GM13976 (cell line): Measurements from ENCODE around the gene PDHX.

ENCODE experiments used
- DNase-seq: peaks from one replicate; pipeline ENCODE4 v3.0.0; 2012; ENCODE audit warnings: low spot score
- CTCF ChIP-seq: IDR thresholded peaks from 2 replicates; pipeline ENCODE4 v1.5.1; 2012; ENCODE audit warnings: borderline replicate concordance, mild to moderate bottlenecking; ENCODE audit not compliant: insufficient read depth; ENCODE audit errors: extremely low read depth, missing control alignments, control extremely low read depth
- in situ Hi-C: fragments of 300-500 bp; cut with MboI; formaldehyde crosslinking; loops from one replicate; pipeline ENCODE4 v1.12.0; 2022; ENCODE audit warnings: low sequenced_read_pairs, mixed read lengths, inconsistent platforms; ENCODE audit not compliant: unreplicated experiment

PDHX gene

GRCh38 chr11:34978236-34979191 lies 62.1 kb downstream of the PDHX start:
- in situ Hi-C loops: no loop called here
- no peak for DNase-seq
- TF ChIP-seq CTCF: no peak

- TF ChIP-seq CTCF: no peak
- no peak for DNase-seq
- in situ Hi-C loops: no loop called here
These were observed 68.1 kb downstream of the PDHX start for GRCh38 chr11:34984514-34984913.

GRCh38 chr11:34986883-34987520 lies 70.6 kb downstream of the PDHX start:
- in situ Hi-C loops: no loop called here
- no peak for TF ChIP-seq CTCF
- DNase-seq: no peak

GRCh38 chr11:34987617-34988016 lies 71.2 kb downstream of the PDHX start:
- DNase-seq: no peak
- no peak for TF ChIP-seq CTCF
- in situ Hi-C loops: no loop called here

- DNase-seq: peak; percentile 20
- in situ Hi-C loops: no loop called here
- TF ChIP-seq CTCF: no peak
These were observed 72.2 kb downstream of the PDHX start for GRCh38 chr11:34988294-34989255.

- no peak for DNase-seq
- no peak for TF ChIP-seq CTCF
- in situ Hi-C loops: no loop called here
These were observed 74.5 kb downstream of the PDHX start for GRCh38 chr11:34990916-34991315.
